Thoracic aorta (tissue), 2 donors: ENCODE data around the gene SIGLECL1. TPM values are rescaled to one million over a fixed set of nuclear protein-coding genes. Genes with fewer than 3 reads are reported as not detected.

ENCODE experiments used
- ATAC-seq: fragments of 150-250 bp; one replicate; pipeline ENCODE4 v1.8.0; 2017; ENCODE audit warnings: low read depth; ENCODE audit not compliant: insufficient number of reproducible peaks, low FRiP score
- DNase-seq: peaks from one replicate; pipeline ENCODE4 v3.0.0-alpha.2; 2020; ENCODE audit warnings: low spot score
- H3K27ac ChIP-seq, 2 donors: fragments of 200-600 bp; sonication (generic); 1 replicate in 1 of 2; 2 replicates in 1 of 2; pipeline ENCODE4 v1.5.1; 2016; ENCODE audit warnings: mild to moderate bottlenecking in 2 of 2, moderate library complexity in 2 of 2
- H3K27me3 ChIP-seq: fragments of 200-600 bp; sonication (generic); replicated peaks from 2 replicates; pipeline ENCODE4 v1.6.0; 2016; ENCODE audit warnings: mild to moderate bottlenecking; ENCODE audit not compliant: insufficient read depth
- H3K36me3 ChIP-seq: fragments of 200-600 bp; sonication (generic); one replicate; pipeline ENCODE4 v1.5.1; 2016
- H3K4me1 ChIP-seq, 2 donors: fragments of 200-600 bp; sonication (generic); 1 replicate in 1 of 2; 2 replicates in 1 of 2; pipeline versions ENCODE4 v1.5.1 to v1.6.0; 2016; ENCODE audit warnings: low read depth in 2 of 2, mild to moderate bottlenecking in 1 of 2; ENCODE audit not compliant: control insufficient read depth in 1 of 2
- H3K4me3 ChIP-seq: fragments of 200-600 bp; sonication (generic); 2 replicates; pipeline ENCODE4 v1.5.1; 2016; ENCODE audit warnings: mild to moderate bottlenecking
- H3K9me3 ChIP-seq: fragments of 200-600 bp; sonication (generic); 2 replicates; pipeline ENCODE4 v1.5.1; 2016
- total RNA-seq, 2 donors: library from RNA; depleted of rRNA; stranded (reverse); fragments of >200 nt; gene quantifications; one replicate each; pipeline versions ENCODE4 v1.1.0 to v1.2.3, GENCODE V29; 2016
- TF ChIP-seq, protein P1 (sequence below): fragments of 200-600 bp; sonication (generic); IDR thresholded peaks from one replicate; pipeline ENCODE4 v1.5.1; 2019; ENCODE audit warnings: antibody characterized with exemption

Gene SIGLECL1
- total RNA-seq, 2 donors from 2014 or later = not detected

DNA sequence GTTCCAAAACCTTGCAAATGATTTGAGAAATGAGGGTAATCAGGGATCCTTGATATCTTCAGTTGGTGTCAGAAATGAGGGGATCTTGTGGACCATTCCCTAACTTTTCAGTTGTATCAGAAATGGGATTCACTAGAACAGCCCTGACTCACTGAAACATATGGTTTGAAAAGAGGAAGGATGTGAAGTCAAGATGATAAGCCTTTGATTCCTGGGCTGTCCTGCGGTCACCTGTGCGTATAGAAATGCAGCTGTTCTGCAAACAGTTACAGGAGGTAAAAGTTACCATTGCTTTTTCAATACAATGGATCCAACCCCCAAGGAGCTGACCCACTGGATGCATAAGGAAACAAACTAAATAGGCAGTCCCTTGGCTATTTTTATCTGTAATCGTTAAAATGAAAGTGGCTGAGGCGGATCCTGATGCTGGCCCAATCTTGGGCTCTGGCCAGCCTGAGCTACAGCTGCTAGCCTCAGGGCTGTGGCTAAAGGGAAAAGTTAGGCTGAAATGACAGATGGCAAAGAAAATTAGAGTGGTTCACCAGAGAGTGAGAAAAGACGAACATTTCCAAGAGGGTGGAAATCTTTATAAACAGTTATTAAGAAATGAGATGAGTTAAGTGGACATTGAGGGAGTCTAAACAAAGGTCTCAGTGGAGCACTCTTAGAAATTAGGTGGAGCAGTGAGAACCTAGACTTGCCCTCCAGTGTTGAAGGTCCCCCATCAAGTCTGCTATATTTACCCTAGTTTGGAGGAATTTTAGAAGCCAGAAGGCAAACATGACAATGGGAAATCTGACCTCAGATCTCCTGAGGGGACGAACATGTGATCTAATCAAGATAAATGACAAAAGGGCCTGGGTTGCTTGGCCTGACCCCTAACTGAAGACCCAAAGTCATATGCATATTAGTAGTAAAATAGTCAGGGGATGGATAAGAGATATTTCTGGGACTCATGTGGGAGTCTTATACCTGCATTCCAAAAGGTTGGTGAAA, 7.6 kb downstream of the SIGLECL1 start:
- no peak overlapping the region for H3K4me3 ChIP-seq
- H3K27me3 ChIP-seq = no peaks in the 10 kb centered on the region
- TF ChIP-seq, protein P1, sequence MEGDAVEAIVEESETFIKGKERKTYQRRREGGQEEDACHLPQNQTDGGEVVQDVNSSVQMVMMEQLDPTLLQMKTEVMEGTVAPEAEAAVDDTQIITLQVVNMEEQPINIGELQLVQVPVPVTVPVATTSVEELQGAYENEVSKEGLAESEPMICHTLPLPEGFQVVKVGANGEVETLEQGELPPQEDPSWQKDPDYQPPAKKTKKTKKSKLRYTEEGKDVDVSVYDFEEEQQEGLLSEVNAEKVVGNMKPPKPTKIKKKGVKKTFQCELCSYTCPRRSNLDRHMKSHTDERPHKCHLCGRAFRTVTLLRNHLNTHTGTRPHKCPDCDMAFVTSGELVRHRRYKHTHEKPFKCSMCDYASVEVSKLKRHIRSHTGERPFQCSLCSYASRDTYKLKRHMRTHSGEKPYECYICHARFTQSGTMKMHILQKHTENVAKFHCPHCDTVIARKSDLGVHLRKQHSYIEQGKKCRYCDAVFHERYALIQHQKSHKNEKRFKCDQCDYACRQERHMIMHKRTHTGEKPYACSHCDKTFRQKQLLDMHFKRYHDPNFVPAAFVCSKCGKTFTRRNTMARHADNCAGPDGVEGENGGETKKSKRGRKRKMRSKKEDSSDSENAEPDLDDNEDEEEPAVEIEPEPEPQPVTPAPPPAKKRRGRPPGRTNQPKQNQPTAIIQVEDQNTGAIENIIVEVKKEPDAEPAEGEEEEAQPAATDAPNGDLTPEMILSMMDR = no peak
- no peak overlapping the region for H3K27ac ChIP-seq
- no peak for ATAC-seq
- H3K4me1 ChIP-seq = no peaks in the 10 kb centered on the region
- DNase-seq = no peak
- H3K36me3 ChIP-seq = no peaks in the 10 kb centered on the region
- no peaks in the 10 kb centered on the region for H3K9me3 ChIP-seq

DNA sequence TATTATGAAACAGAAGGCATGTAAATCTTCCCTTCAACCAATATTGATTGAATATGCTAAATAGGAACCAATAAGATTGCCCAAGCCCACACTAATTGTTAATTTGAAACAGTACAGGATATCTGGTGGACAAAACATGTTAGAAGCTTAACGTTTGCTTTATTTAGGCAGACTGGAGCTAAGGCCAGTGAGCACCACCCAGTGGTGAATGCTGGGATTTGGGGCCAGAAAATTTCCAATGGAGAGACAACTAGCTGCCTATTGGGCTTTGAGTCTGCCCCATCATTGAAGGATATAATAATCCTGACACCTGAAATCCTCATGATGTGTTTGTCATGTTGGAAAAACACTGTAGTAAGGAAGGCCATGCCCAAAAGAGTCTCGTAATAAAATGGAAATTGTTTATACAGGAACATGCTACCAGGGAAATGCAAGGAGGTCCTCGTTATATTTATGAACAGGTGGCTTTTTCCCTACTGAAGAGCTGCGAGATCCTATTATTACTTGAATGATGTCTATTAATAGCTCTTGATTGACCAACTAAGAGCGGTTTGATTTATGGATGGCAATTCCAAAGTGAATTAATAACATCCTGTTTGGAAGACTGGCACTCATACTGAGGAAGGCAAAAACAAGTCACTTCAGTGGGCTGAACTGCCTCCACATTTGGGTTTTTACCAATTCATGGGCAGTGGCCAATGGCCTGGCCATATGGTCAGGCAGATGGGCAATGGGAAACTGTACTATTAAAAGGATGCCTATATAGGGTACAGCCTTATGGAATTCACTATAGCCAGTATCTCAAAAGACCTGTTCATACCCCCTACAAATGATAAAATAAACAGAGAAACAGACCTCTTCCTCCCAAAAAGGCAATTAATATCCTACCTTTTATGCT, 8.7 kb downstream of the SIGLECL1 start:
- H3K4me1 ChIP-seq = no peaks in the 10 kb centered on the region
- H3K4me3 ChIP-seq = no peak overlapping the region
- no peaks in the 10 kb centered on the region for H3K9me3 ChIP-seq
- TF ChIP-seq, protein P1 = no peak
- H3K36me3 ChIP-seq = no peaks in the 10 kb centered on the region
- ATAC-seq = no peak
- H3K27ac ChIP-seq = no peak overlapping the region
- no peak for DNase-seq
- H3K27me3 ChIP-seq = no peaks in the 10 kb centered on the region

DNA sequence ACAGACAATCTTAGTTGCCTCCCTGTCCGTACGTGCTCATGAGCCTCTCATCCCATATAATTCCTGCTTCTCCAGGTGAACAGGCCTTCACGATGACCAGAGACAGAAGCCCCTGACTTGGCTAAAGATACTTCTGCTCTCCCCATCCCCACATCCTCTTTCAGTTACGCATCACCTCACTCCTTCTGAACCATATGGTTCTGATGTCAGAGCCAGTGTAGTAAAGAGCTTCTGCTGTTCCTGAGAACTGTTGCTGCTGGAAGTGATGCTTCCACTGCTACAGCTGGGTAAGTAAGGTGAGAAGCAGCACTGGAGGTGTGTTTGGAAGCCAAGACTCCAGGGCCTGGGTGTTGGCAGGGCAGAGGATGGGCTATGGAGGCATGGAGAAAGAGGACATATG, 12.9 kb downstream of the SIGLECL1 start:
- Histone ChIP-seq H3K9me3 (no peaks in the 10 kb centered on the region), H3K27ac (no peak overlapping the region), H3K4me1 (no peaks in the 10 kb centered on the region), H3K36me3 (no peaks in the 10 kb centered on the region), H3K4me3 (no peak overlapping the region), H3K27me3 (no peaks in the 10 kb centered on the region)
- DNase-seq (no peak), ATAC-seq (no peak)
- TF ChIP-seq, protein P1 = no peak

DNA sequence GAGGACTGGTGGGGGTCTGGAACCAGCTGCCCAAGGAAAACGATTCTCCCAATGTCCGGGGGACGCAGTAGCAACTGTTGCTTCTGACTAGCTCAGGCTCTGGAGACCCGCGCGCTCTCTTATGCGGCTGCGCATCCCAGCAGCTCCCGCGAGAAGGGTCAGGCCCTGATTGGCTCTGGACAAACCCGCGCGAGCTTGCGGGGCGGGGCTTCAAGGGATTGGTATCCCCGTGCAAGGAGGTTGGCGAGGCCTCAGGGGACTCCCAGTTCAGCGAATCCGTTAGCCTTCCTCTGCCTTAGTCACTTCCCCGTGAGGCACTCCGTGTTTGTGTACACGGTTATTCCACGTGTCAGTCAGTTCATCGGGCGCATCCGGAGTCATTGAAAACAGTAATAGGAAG, 20.2 kb downstream of the SIGLECL1 start:
- ATAC-seq (no peak), DNase-seq (no peak)
- Histone ChIP-seq H3K36me3 (no peaks in the 10 kb centered on the region), H3K27me3 (no peaks in the 10 kb centered on the region), H3K4me3 (no peak overlapping the region), H3K9me3 (no peaks in the 10 kb centered on the region), H3K27ac (no peak overlapping the region), H3K4me1 (no peaks in the 10 kb centered on the region)
- TF ChIP-seq, protein P1 = no peak
